NCI-H69 (cell line): ENCODE data around the gene CKMT2.

Experiments used
- DNase-seq: peaks from one replicate; lab custom pipeline; 2025; lab: John Stamatoyannopoulos, UW

The CKMT2 gene

DNA sequence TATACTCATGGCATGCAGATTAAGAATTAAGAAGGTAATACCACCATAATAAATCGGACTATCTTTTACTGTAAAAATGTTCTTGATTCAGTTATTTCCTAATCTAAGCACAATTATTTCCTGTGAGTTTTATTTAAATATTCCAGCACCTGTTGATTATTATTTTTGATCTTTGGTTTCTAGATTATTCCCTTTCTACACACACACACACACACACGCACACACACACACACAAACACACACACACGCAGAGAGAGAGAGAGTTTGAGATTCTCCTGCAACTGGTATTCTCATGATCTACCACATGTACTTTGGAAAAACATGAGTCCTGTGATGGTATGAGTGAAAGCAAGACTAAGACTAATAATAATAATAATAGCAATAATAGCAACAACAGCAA is 17.0 kb upstream of the CKMT2 start:
- DNase-seq, result no peak

DNA sequence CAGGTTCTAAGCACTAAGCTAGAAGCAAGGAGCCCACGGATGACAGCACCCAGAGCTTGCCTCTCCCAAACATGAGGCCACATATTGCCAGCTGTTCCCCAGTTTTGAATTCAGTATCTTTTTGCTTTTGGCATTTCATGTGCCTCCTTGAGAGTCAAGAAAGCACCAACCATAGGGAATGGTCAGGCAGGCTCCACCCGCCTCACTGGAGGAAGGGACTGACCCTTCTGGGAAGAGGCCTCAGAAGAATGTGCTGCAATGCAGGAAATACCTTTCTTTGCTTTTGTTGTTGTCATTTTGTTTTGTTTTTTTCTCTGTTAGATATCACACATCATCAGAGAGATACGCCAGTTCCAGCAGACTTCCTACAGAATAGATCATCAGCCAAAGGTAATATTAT is 13.7 kb upstream of the CKMT2 start:
- DNase-seq, result no peak

DNA sequence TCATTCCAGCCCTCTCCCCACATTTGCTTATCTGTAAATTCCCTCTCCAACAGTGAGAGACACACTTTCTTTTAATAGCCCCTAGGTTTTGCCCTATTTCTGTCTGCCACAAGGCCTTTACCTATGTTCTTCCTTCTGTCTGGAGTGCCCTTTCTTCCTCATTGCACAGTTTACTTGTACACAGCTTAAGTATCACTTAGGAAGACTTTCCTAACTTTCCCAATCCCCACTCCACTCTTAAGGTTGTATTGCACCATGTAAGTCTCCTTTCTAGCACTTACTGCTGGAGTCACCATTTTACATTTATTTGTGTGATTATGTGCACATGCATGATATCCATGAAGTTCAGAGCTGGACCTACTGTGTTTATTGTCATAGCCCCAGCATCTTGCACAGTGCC is 10.8 kb upstream of the CKMT2 start:
- no peak for DNase-seq

DNA sequence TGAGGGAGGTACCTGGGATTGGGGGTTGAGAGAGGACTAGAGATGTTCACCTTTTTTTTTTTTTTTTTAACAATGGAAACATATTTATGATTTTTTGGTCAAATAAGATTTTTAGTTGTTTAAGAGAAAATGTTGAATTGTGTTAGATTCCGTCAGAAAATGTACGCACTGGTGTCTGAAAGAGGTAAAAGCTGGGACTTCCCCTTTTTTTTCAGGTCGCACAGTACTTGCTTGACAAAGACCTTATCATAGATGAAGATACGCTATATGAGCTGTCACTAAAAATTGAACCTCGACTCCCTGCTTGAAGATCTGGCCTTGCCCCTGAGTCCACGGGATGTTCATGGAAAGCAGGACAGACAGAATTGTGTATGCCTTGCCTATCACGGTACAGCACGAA is 7.7 kb upstream of the CKMT2 start:
- DNase-seq, result no peak

DNA sequence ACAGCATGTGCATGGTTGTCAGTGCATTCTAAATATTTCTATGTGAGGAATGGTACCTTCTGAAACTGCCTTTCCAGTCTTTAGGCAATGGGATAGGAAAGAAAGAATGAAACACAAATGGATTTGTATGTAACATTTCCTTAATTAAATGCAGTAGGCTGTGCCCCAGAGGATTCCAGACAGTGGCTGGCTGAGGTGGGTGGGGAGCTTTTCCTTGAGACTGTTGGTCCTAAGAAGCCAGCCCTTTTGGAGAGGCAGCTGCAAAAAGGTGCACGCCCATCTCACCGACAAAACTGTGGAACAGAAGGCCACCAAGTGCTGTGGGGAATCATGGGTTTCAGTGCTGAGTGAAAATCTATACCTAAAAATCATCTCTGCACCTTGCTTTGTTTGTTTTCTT is 6.8 kb upstream of the CKMT2 start:
- DNase-seq, result no peak

DNA sequence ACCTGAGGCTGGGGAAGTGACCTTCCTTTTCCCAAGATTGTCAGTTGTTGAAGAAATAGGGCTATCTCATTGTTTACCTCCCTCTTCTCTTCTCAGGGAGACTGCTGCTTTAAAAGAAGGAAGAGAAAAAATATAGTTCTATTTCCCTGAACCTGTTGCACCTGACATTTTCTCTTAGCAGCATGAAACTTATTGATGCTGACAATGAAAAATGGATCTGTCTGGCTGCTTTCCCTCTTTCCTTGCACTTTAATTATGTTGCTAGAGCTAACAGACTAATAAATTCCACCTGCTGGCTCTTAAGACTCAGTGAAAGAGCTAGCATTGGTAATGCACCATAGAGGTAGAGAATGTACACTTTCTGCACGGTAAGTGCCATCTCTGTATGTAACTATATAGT is 6.2 kb upstream of the CKMT2 start:
- DNase-seq, result no peak

DNA sequence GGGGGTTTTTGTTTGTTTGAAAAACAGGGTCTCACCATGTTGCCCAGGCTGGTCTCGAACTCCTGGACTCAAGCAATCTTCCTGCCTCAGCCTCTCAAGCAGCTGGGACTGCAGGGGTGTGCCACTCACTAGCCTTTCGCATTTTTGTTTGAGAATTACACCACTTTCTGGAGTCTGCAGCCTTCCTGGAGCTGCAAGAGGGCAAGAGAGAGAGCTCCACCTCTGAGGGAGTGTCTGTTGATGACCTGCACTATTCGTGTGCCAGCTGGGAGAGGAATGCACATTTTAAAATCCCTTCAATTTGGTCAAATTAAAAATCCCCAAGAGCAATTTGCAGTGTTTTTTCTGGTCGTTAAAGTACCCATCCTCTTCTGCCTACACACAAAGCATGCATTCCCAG is 5.0 kb upstream of the CKMT2 start:
- DNase-seq, result no peak

DNA sequence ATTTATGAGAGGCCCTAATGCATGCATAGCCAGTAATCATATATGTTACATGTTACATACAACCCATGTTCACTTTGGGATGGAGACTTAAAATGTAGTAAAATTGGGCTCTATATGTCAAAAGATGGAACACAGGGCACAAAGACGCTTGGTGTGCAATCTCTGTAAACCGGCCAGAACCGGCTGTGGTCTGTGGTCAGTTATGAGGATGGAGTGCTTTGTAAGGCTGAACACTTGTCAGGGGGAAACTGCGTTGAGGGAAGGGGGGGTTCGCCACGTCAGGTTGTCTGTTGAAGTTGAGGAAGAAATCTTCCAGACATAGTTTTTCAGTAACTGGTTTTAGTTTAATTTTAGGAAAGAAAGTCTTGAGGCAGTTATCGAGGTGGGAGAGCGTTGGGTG is 2.7 kb upstream of the CKMT2 start:
- no peak for DNase-seq

DNA sequence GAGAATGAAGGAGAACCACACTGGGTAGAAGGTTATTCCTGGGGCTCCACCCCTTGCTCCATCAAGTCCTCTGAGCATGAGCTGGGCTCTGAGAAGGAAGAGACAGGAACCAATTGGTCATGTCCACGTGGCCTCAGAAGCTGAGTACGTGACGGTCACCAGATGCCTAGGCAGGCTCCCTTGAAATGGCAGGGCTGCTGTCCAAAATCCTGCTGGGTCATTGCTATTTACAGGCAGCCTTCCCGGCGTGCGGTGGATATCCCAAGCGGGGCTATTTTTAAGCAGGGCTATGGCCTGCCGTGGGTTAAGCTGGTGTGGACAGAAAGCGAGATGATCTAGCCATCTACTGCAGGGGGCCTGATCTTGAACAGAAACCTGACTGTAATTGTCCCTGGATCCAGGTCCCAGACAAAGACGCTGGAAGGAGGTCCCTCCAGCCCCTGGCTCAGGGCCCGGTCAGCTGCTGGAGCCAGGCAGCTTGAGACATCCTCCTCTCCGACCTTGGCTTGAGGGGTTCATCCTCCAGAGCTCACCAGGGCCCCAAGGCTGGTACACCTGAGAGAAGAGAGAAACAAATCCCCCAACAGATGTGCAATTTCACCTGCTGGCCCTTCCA is 550 bp upstream of the CKMT2 start:
- DNase-seq, result peak; percentile 43

DNA sequence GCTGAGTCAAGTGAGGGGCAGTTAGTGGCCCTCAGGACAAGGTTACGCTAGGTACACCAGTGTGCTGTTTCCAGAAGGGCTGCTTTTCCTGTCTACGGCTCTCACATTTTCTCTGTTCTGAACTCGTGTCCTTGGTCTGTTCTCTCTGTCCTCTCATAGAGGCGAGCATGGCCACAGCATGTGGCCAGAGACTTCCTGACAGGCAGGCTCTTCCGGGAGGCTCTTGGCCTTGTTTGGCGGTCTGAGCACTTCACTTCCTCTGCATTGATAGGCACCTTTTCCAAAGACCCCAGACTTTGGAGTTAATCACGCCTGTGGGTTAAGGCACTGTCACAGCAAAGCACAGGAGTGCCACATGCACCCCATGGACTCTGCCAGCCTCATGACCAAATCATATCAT is 1.2 kb downstream of the CKMT2 start:
- DNase-seq, result no peak

DNA sequence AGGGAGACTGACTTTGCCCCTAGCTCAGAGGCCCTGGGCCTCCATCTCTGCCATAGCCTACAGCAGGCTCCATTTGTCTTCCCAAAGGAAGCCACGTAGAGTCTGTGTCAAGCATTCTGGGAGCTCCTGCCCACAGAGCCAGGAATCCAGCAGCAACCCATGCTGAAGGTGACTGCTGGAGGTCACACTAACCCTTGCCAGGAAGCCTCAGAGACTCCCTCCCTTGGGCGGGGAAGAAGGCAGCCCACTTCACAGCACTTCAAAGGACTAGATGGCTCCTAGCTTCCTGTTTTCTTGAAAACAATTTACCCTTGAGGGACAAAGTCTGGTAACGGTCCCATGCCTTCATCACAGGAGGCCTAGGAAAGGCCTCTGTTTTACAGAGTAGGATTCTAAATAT is 1.7 kb downstream of the CKMT2 start:
- no peak for DNase-seq

DNA sequence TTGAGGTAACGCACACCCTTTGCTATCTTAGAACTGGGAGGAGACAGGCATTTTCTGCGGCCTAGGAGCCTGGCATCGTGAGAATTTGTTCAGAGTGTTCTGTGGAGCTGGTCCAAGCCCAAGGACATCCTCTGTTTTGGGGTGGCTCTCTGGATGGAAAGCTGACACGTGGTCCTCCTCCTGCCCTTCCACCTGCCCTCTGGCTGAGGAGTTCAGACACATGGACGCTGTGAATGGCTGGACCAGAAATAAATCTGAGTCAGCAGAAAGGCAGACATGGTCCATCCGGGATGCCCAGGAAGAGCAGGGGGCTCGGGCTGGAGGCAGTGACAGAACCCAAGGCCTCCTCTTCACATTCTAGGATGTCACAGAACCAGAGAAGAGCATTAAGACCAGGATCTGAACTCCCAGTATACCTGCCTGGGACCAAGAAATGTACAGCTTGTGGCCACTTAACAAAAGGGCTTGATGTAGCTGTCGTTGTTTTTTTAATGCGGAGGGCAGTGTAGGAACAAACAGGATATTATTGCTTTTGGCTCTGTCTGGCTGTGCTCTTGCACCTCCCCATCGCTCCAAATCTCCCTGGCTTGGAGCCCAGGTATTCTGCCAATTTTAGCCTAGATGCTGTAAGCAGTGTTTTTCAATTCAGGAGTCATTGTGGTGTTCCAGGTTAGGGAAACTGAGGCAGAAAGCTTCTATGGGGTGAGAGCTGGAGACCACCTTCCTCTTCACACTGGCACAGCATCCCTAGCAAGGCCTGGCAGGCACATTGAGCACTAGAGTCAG is 2.4 kb downstream of the CKMT2 start:
- DNase-seq, result no peak

DNA sequence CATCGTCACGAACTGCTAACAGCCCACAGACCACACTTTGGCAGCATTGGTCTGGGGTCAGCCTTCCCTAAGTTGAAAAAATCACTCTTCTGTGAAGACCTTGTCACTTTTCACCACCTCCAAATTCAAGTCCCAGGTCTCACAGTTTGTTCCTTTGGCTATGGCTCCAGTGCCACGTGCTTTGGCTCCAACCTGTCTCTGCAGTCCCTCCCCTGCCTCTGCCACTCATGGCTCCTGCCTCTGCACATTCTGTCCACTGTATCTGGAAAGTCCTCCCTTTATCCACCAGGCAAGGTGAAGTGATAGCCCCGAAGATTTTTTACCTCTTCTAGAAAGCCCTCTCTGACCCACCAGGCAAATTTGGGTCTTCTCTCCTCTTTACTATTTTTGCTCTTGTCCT is 5.3 kb downstream of the CKMT2 start:
- no peak for DNase-seq

DNA sequence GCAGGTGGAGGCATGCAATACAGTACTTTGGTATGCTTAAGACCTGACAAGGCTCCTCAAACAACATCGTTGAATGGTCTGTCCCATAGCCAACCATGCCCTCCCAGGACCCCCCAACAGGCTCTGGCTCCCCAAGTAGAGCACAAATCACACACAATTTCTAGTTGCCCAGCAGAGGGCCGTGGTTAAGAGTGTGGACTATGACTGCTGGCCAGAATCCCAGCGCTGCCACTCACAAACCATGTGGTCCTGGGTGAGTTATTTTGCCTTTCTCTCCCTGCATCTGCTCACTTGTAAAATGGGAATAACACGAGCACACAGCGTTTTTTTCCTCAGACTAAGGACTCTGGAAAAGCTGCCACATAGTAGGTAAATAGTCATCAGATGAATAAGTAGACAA is 6.5 kb downstream of the CKMT2 start:
- DNase-seq, result no peak

DNA sequence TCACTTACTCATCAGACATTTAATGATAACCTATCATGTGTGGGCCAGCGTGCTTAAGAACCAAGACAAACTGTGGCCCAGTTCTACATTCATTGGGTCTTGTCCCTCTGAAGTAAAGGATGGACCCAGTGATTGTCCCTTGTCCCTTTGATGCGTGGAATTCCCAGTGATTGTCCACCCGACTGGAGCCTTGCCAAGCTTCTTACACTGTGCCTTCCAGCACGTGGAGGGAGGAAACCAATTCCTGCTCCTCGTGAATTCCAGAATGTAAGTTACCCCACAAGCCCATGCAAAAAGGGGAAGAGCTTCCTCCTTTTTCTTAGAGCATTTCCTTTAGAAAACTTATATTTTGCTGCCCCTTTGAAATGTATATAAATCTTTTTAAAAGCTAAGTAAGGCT is 7.9 kb downstream of the CKMT2 start:
- DNase-seq, result peak; percentile 22

DNA sequence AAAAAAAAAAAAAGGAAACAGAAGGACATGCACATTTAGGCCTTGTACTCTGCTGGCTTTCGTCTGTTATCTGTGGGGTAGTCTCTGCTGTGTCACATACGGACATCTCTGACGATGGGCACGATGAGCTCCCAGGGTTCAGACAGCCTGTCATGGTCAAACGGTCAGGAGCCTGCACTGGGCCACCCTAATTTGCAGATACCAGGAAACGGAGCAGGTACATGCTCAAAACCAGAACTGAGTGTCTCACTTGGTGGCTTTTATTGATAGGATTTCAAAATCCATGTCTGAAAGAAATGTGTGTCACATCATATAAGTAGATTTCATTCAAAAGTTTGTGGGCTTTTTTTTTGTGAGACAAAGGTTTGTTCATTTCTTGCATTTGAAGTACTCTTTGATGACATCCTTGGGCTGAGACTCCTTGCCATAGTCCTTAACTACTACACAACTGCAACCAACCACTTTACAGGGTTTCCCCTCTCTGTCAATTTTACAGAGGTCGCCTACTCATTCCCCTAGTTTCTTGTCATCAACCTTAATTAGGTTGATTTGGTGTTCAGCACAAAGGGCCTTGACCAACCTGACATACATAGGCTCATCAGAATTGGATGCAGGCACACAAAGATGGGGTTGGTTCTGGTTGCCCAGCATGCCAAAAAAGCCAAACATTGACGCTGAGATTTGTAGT is 9.0 kb downstream of the CKMT2 start:
- DNase-seq, result peak; percentile 12

DNA sequence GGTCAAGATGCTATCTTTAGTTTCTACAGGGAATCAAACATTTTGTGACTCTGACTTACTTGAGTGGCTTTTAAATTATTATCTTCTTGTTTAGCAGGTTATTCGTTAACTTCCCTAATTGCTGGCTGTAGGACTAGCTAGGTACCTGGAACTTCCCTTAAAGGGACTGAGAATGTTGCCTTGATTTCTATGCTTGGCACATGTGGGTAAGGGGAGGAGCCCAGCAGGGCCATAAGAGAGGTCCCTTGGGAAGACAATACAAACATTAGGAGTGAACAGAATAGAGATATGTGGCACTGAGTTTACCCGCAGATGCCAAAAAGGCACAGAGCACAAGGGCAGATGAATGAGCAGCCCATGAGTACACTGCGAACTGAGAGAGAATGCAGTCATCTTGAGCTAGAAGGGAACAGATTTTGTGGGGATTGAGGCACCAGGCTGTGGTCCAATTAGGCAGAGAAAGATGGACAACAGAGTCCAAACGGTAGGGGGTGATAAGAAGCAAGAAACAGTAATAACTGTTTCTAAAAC is 9.8 kb downstream of the CKMT2 start:
- DNase-seq, result peak; percentile 91

DNA sequence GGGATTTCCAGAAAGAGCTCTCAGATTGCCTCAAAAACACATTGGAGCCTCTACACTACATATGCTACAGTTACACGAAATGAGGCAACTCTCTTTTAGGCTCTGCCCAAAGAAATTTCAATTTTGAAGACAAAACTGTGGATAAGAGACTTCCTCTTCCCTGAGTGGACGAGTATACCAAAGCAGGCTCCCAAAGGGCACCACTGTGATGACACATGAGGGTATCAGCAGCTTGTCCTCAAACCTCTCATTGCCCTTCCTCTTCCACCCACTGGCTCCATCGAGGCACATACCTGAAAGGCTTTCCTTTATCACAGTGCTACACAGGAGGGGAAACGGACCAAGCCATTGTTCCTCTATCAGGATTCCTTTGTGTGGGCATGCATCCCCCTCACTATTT is 11.3 kb downstream of the CKMT2 start:
- no peak for DNase-seq

DNA sequence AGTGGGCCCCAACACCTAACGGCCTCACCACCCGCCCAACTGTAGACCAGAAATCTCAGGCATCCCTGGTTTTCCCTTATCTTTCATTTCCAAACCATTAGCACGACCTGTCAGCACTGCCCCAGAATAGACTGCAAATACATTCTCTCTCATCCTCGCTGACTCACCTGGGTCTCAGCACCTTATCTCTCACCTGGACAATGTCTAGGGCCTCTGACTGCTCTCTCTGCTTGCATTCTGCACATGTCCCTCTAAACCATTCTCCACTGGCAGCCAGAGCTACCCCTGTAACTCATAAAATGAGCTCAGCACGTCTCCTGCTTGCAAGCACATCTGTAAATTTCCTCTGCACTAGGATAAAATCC is 12.7 kb downstream of the CKMT2 start:
- DNase-seq, result no peak

DNA sequence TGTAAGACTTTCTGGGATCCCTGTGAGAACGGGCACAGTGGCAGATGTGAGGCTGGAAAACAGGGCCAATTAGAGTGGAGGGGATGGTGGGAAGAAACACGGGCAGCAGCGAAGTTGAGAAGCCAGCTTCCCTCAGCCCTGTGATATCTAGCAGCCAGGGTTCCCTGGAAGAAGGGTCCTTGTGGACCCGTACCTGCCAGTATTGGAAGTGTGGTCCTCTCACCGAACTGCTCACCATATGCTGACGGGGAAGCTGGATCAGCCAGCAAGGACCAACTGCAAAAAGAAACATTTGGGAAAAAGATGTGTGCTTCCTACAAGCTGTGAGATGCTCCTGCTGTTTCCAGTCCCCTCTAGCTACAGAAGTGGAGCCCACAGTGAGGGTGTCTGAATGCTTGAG is 13.6 kb downstream of the CKMT2 start:
- DNase-seq, result no peak

DNA sequence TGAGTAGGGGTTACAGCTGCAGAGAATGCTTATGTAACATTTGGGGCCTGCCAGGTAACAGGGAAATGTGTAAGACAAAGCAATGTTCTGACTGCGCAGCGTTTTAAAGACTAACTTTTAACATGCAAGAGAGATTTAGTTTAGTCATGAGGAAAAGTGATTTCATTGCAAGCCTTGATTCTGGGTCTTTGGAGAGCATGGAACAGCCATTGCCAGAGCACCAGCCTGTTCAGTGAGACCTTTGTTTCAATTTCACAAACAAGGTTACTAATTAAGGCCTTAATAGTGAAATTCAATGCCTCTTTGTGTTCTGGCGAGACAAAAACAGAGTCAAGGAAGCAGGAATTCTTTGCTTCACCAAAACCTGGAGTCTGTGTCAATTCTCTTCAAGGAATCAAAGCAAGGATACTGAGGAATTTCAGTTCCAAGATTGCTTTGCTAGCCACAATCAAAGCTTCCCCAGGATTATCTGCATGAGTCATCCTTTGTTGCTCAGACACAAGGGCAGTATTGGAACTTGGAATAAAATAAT is 14.4 kb downstream of the CKMT2 start:
- DNase-seq, result peak; percentile 13

DNA sequence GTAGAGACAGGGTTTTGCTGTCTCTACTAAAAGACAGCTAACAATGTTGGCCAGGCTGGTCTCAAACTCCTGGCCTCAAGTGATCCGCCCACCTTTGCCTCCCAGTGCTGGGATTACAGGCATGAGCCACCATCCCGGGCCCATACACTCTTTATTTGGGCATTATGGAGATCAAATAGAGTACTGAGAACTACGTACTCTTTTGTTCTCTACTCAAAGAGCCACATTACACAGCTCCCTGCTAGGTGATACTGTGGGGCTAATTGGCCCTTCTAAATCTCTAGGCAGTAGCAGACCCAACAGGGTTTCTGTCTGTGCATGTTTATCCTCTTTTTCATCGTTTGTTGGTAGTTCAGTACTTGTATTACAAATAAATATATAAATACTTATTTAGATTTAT is 16.1 kb downstream of the CKMT2 start:
- DNase-seq, result no peak

DNA sequence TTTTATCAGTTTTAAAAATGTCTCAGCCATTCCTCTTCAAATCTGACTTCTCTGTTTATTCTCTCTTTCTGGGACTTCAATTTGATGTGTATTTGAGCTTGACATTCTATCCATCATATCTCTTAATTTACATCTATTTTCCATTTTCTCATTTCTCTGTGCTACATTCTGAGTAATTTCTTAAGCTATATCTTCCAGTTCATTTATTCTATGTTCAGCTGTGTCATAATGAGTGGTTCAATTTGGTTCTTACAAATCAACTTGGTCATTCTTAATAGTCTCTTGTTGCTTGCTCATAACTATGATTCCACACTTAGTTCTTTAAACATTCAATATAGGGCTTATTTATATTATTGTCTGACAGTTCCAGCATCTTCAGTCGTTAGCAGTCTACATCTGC is 16.9 kb downstream of the CKMT2 start:
- no peak for DNase-seq
